ENCODE results near the gene DVL2.

- no peak for TF ChIP-seq CTCF (IDR thresholded peaks at IDR 0.05)
- no peak for TF ChIP-seq POLR2A (IDR thresholded peaks at IDR 0.05)
Measured at GRCh38 chr17:7218758-7219157, 15.6 kb downstream of the DVL2 start.

All from ovary (tissue), 3 donors.